ENCODE measurements around the gene KISS1. TPM values are rescaled to one million over a fixed set of nuclear protein-coding genes. Genes with fewer than 3 reads are reported as not detected.

The KISS1 gene
- polyA plus RNA-seq, 1 donor from 2014 or later, result not detected

- H3K27ac ChIP-seq (ENCODE audit: low read length), result peak overlapping the region; percentile 15
- no peaks in the 10 kb centered on the region for H3F3A ChIP-seq (ENCODE audit: insufficient read depth, low read length, poor library complexity, severe bottlenecking)
- H3K36me3 ChIP-seq (ENCODE audit: insufficient read depth, low read length), result no peaks in the 10 kb centered on the region
- no peak overlapping the region for H3K9ac ChIP-seq (ENCODE audit: low read length)
- no peaks in the 10 kb centered on the region for H4K20me1 ChIP-seq (ENCODE audit: insufficient read depth)
- H3K4me2 ChIP-seq (ENCODE audit: low read length), result no peak overlapping the region
- no peak overlapping the region for H2AFZ ChIP-seq (ENCODE audit: low read depth, low read length)
- TF ChIP-seq EZH2 (IDR thresholded peaks at IDR 0.05; ENCODE audit: borderline replicate concordance, insufficient read depth, low read length, poor library complexity, severe bottlenecking) (no peak), TAF1 (IDR thresholded peaks at IDR 0.05; ENCODE audit: low read depth) (no peak), SMC3 (conservative IDR thresholded peaks at IDR 0.05; ENCODE audit: poor library complexity) (no peak), CTCF (IDR thresholded peaks at IDR 0.05; ENCODE audit: poor library complexity, severe bottlenecking) (no peak), RAD21 (conservative IDR thresholded peaks at IDR 0.05) (no peak), MXI1 (conservative IDR thresholded peaks at IDR 0.05; ENCODE audit: poor library complexity, severe bottlenecking) (no peak), POLR2AphosphoS5 (IDR thresholded peaks at IDR 0.05) (no peak), REST (IDR thresholded peaks at IDR 0.05; ENCODE audit: borderline replicate concordance) (no peak), EP300 (conservative IDR thresholded peaks at IDR 0.05; ENCODE audit: poor library complexity, severe bottlenecking) (no peak)
- no peaks in the 10 kb centered on the region for H3K79me2 ChIP-seq (replicated peaks; ENCODE audit: insufficient read depth, low read length)
- no peak overlapping the region for H3K4me3 ChIP-seq (ENCODE audit: low read length)
- no peaks in the 10 kb centered on the region for H3K27me3 ChIP-seq (ENCODE audit: insufficient read depth, low read depth, low read length)
- H3K9me3 ChIP-seq (ENCODE audit: low read length), result no peaks in the 10 kb centered on the region
- H3K9me2 ChIP-seq (ENCODE audit: insufficient read depth, low read length), result no peaks in the 10 kb centered on the region
These were observed 26.4 kb downstream of the KISS1 start for GRCh38 chr1:204169858-204170257.

- Histone ChIP-seq H3F3A (ENCODE audit: insufficient read depth, low read length, poor library complexity, severe bottlenecking) (no peaks in the 10 kb centered on the region), H3K27me3 (ENCODE audit: insufficient read depth, low read depth, low read length) (no peaks in the 10 kb centered on the region), H3K9me3 (ENCODE audit: low read length) (no peaks in the 10 kb centered on the region), H2AFZ (ENCODE audit: low read depth, low read length) (no peak overlapping the region), H3K9me2 (ENCODE audit: insufficient read depth, low read length) (no peaks in the 10 kb centered on the region), H3K27ac (ENCODE audit: low read length) (no peak overlapping the region), H3K4me3 (ENCODE audit: low read length) (no peak overlapping the region), H3K36me3 (ENCODE audit: insufficient read depth, low read length) (no peaks in the 10 kb centered on the region), H3K4me2 (ENCODE audit: low read length) (no peak overlapping the region), H3K9ac (ENCODE audit: low read length) (no peak overlapping the region), H4K20me1 (ENCODE audit: insufficient read depth) (no peaks in the 10 kb centered on the region), H3K79me2 (replicated peaks; ENCODE audit: insufficient read depth, low read length) (no peaks in the 10 kb centered on the region)
- no peak for TF ChIP-seq RAD21 (conservative IDR thresholded peaks at IDR 0.05)
- no peak for TF ChIP-seq REST (IDR thresholded peaks at IDR 0.05; ENCODE audit: borderline replicate concordance)
- TF ChIP-seq CTCF (IDR thresholded peaks at IDR 0.05; ENCODE audit: poor library complexity, severe bottlenecking), result no peak
- TF ChIP-seq MXI1 (conservative IDR thresholded peaks at IDR 0.05; ENCODE audit: poor library complexity, severe bottlenecking), result no peak
These were observed 28.6 kb downstream of the KISS1 start for GRCh38 chr1:204167730-204168129.

All from neural cell (in vitro differentiated cells).